ENCODE results near the gene OR10H5. TPM values are rescaled to one million over a fixed set of nuclear protein-coding genes. Genes with fewer than 3 reads are reported as not detected.
"Not testable (repeated sequence)": the region's sequence is repeated elsewhere in the genome, so short reads cannot be mapped to it uniquely, and the experiment has no call there.

The OR10H5 gene
- total RNA-seq, 1 donor from 2014 or later, result not detected

DNA sequence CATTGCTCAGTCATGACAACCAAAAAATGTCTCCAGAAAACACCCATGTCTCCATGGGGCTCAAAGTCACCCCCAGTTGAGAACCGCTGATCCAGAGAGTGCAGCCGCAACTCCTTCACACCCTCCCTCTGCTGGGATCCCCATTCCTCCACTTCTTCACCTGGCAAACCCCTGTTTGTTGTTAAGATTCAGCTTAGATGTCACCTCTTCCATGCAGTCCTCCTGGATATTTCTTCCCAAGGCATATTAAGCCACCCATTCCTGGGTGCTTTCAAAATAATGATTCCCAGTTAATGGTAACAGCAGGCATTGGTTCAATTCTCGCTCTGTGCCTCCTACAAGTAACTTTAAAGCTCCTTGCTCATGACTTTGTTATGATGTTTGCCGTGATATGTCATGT is 24.0 kb downstream of the OR10H5 start:
- DNase-seq (ENCODE audit: low spot score), result no peak

DNA sequence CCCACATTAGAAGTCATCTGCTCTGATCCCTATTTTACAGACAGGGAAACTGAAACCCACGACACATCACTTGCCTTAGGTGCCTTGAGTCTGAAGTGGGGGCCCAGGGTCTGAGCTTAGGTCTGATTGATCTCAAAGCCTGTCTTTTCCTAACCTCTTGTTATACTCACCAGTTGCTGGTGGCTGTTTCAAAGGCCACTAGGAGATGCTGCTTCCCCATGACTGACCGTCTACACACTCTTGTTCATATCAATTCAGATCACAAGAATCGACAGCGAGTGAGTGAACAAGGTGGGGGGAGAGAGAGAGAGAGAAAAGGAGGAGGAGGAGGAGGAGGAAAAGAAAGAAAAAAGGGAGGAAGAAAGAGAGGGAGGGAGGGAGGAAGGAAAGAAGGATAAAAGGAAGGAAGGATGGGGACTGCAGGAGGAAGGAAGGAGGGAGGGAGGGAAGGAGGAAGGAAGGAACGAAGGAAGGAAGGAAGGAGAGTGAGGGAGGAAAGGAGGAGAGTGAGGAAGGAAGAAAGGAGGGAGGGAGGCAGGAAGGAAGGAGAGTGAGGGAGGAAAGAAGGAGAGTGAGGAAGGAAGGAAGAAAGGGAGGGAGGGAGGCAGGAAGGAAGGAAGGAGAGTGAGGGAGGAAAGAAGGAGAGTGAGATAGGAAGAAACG is 24.7 kb downstream of the OR10H5 start:
- DNase-seq (ENCODE audit: low spot score), result no peak

DNA sequence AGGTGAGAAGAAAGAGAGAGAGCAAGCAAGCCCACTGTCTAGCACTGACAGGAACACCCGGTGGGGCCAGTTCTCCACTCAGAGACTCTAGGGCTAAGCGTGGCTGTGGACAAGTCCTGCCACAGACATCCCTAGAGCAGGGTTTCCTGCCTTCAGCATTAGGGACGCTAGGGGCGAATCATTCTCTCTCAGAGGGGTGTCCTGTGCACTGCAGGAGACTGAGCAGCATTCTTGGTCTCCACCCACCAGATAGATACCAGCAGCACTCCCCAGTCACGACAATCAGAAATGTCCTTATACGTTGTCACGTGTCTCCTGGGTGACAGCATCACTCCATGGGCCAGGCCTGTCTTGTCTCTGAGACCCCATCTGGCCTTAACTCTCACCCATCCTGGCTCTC is 26.5 kb downstream of the OR10H5 start:
- DNase-seq (ENCODE audit: low spot score), result no peak

DNA sequence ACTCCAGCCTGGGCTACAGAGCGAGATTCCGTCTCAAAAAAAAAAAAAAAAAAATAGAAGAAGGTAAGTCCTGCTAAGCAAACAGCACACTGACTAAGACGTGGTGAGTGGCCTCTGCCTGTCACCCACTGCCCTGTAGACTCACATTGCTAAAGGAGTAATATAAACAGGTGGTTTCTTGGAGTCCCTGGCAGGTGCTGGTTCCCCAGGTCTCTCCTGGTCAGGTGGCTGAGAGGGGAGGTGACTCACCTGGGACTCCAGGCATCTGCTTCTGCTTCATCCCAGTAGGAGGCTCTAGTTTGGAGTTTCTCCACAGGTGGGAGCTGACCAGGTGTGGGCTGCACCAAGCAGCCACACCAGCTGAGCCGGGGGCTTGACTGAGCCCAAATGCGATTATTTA is 27.8 kb downstream of the OR10H5 start, which contains the start of gene OR10H1:
Gene OR10H1, minus strand, starts transcription at position 359 of the 400 bp plus-strand sequence. CDS start 7,627 bp downstream, outside the sequence.
- peak; percentile 59 for DNase-seq (ENCODE audit: low spot score)

DNA sequence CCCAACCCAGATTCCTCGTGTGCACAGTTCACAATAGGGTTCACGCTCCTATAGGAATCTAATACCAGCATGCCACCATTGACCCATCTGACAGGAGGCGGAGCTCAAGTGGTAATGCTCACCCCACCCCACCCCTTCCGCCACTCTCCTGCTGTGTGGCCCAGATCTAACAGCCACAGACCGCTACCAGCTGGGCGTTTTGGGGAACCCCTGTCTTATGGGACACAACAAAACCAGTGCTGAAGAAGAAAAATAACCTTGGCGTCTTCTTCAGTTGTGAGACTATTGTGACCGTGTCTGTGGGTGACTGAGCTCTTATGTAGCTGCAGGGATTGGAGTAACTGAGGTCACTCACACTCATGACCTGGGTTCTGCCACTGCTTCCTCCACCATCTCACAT is 33.2 kb downstream of the OR10H5 start:
- DNase-seq (ENCODE audit: low spot score), result no peak

DNA sequence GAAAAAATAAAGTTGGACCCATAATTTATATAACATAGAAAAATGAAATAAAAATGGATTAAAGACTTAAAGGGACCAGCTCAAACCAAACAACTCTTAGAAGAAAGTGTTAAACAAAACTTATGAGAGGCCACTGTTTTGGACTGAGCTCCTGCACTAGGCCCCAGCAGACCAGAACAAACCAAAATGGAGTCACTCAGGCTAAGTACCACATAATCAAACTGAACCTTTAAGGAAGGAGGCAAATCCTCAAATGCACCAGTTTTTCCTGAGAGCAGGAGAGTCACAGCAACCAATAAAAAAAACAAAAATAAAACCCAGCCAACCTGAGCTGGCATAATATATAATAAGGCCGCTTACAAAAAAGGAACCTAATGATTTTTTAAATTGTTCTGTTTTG is 38.3 kb downstream of the OR10H5 start:
- no peak for DNase-seq (ENCODE audit: low spot score)

DNA sequence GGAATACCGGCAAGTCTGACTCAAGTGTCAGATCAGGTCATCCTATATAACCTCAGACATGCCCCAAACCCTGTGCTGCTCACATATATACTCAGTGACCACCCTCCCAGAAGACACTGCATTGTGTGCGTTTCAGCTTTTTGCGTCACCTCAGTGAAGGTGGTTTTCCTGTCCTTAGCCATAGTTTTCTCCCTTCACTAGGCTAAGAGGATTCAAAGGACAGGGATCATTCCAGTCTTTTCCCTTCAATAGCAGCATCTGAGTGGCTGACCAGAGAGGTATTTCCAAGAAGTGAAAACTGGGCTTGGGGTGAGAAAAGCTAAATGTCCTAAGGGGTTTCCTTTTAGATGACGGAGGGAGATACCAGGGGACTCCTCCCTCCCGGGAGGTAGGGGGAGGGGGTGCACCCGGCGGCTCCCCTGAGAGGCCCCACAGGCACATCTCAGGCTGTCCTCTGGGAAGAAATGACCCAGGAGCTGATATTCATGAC is 40.7 kb downstream of the OR10H5 start:
- no peak for DNase-seq (ENCODE audit: low spot score)

DNA sequence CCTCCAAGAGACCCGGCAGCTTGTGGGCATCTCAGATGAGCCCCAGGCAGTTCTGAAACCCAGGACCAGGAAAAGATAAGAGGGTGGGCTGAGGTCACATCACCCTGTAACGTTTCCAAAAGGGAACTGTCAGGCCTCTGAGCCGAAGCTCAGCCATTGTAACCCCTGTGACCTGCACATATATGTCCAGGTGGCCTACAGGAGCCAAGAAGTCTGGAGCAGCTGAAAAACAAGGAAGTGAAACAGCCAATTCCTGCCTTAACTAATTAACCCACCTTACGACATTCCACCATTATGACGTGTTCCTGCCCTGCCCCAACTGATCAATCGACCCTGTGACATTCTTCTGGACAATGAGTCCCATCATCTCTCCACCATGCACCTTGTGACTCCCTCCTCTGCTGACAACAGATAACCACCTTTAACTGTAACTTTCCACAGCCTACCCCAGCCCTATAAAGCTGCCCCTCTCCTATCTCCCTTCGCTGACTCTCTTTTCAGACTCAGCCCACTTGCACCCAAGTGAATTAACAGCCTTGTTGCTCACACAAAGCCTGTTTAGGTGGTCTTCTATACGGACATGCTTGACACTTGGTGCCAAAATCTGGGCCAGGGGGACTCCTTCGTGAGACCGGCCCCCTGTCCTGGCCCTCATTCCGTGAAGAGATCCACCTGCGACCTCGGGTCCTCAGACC is 41.3 kb downstream of the OR10H5 start:
- peak; percentile 62 for DNase-seq (ENCODE audit: low spot score)

DNA sequence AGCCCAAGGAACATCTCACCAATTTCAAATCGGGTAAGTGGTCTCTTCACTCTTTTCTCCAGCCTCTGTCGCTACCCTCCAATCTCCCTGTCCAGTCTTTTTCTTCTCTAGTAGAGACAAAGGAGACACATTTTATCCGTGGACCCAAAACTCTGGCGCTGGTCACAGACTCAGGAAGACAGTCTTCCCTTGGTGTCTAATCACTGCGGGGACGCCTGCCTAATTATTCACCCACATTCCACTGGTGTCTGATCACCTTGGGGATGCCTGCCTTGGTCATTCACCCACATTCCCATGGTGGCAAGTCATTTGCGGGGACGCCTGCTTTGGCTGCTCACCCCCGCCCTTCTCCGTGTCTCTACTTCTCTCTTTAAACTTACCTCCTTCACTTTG is 41.8 kb downstream of the OR10H5 start:
- DNase-seq (ENCODE audit: low spot score), result no peak

DNA sequence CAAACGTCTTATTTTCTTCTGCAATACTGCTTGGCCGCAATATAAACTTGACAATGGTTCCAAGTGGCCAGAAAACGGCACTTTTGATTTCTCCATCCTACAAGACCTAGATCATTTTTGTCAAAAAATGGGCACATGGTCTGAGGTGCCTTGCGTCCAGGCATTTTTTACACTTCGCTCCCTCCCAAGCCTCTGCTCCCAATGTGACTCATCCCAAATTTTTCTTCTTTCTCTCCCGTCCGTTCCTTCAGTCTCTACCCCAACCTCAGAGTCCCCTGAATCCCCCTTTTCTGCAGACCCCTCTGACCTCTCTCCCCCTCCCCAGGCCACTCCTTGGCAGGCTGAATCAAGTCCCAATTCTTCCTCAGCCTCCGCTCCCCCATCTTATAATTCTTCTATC is 42.3 kb downstream of the OR10H5 start:
- DNase-seq (ENCODE audit: low spot score), result no peak

DNA sequence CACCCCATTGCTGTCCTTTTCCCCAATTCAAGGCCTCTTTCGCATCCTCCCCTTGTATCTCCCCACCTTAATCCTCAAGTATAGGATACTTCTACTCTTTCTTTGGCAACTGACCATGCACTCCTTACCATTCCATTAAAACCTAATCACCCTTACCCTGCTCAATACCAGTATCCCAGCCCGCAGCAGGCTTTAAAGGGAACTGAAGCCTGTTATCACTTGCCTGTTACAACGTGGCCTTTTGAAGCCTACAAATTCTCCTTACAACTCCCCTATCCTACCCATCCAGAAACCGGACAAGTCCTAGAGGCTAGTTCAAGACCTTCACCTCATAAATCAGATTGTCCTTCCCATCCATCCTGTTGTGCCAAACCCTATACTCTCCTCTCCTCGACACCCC is 44.2 kb downstream of the OR10H5 start:
- no peak for DNase-seq (ENCODE audit: low spot score)

DNA sequence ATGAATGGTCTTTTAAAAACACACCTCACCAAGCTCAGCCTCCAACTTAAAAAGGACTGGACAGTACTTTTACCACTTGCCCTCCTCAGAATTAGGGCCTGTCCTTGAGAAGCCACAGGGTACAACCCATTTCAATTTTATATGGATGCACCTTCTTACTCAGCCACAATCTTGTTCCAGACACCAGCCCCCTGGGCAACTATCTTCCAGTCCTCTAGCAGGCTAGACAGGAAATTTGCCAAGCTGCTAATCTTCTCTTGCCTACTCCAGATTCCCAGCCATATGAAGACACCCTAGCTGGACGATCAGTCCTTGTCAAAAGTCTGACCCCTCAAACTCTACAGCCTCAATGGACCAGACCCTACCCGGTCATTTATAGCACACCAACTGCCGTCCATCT is 46.8 kb downstream of the OR10H5 start:
- not testable (repeated sequence) for DNase-seq (ENCODE audit: low spot score)

DNA sequence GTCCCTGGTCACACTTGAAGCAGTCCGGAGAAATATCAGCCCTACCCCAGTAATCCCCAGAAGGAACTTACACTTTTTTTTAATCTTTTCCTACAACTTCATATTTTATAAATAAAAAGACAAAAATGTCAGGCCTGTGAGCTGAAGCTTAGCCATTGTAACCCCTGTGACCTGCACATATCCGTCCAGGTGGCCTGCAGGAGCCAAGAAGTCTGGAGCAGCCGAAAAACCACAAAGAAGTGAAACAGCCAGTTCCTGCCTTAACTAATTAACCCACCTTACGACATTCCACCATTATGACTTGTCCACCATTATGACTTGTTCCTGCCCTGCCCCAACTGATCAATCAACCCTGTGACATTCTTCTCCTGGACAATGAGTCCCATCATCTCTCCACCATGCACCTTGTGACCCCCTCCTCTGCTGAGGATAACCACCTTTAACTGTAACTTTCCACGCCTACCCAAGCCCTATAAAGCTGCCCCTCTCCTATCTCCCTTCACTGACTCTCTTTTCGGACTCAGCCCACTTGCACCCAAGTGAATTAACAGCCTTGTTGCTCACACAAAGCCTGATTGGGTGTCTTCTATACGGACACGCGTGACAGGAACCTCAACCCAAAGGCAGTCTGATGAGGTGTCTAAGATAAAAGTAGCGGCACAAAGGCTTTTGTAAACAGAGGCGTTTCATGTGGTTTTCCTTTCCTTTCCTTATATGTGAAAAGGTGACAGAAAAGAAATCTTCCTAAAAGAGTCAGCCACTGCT is 48.3 kb downstream of the OR10H5 start:
- not testable (repeated sequence) for DNase-seq (ENCODE audit: low spot score)

DNA sequence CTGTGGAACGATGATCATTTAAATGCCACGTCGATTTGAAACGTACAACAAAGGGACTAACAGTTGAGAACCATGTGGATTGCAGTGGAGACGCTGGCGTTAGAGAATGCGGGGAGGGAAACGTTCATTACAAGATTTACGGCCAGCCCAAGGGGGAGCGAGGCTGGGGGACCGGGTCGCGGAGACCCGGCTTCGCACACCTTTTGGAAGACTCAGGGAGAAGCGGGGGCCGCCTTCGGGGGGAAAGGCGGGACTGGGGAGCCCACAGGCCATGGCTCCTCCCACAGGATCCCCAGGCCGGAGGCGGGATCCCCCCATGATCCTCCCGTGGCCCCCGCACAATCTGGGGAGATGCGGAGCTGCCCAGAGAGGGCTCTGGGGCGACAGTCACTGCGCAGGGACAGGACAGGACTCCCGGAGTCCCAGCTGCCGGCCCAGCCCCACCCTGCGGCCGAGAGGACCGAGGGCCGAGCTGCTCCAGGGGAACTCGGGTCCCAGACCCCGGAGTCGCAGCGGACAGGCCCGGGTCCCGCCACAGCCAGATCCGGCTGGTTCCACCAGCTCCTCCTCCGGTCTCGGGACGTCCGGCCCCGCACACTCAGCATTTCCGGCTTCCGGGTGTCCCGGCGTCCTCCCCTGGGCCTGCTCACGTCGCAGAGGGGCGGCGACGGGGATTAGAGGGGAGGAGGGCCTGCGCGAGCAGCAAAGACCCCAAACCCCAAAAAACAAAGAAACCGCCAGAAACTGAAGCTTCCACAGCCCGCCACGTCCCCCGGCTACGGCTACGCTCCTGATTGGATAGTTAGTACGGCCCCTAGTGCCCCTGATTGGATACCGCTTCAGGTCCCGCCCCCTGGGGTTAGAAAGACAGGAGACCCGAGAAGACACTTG is 49.1 kb downstream of the OR10H5 start:
- peak; percentile 97 for DNase-seq (ENCODE audit: low spot score)

DNA sequence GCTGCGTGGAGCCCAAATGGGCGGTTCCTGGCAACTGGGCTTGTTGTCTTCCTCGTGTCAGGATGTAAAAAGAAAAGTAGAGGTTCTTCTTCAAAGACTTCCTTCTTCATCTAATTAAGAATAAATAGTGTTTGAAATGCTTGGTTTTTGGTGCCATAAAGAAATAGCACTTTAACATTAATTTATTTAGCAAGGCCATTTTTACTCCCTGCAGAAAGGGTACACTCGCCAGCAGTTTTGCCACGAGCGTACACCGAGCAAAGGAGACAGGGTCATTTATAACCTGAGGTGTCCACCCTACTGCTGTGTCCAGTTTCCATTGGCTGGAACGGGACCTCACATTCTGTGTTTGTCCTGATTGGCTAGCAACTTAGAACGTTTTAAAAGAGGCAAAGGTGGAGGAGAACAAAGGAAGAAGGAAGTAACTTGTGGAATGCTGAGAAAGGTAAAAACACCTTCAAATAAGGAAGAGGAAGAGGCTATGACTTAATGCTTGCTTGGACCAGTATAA is 49.8 kb downstream of the OR10H5 start:
- peak; percentile 73 for DNase-seq (ENCODE audit: low spot score)

DNA sequence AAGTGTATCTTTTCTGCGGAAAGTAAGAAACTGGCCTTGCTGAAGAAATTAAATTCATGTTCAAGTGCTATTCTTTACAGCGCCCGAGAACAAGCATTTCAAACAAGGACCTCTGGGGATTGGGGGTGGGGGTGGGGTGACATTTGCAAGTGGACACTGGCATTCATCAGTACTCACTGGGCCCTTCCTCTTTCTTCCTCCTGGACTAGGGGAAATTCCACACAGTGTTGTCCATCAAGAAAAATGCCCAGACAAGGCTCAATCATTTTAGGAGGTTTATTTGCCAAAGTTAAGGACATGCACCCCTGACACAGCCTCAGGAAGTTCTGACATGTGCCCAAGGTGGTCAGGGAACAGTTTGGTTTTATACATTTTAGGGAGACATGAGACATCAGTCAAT is 50.9 kb downstream of the OR10H5 start:
- no peak for DNase-seq (ENCODE audit: low spot score)

DNA sequence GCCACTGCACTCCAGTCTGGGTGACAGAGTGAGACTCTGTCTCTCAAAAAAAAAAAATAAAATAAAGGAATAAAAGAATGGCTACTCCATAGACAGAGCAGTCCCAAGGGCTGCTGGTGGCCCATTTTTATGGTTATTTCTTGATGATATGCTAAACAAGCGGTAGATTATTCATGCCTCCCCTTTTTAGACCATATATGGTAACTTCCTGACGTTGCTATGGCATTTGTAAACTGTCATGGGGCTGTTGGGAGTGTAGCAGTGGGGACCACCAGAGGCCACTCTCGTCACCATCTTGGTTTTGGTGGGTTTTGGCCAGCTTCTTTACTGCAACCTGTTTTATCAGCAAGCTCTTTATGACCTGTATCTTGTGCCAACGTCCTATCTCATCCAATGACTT is 52.4 kb downstream of the OR10H5 start:
- DNase-seq (ENCODE audit: low spot score), result not testable (repeated sequence)

DNA sequence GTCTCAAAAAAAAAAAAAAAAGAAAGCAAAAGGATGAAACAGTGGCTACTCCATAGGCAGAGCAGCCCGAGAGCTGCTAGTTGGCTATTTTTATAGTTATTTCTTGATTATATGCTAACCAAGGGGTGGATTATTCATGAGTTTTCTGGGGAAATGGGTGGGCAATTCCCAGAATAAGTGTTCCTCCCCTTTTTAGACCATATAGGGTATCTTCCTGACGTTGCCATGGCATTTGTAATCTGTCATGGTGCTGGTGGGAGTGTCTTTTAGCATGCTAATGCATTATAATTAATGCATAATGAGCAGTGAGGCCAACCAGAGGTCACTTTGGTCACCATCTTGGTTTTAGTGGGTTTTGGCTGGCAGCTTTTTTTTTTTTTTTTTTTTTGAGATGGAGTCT is 53.4 kb downstream of the OR10H5 start:
- no peak for DNase-seq (ENCODE audit: low spot score)

DNA sequence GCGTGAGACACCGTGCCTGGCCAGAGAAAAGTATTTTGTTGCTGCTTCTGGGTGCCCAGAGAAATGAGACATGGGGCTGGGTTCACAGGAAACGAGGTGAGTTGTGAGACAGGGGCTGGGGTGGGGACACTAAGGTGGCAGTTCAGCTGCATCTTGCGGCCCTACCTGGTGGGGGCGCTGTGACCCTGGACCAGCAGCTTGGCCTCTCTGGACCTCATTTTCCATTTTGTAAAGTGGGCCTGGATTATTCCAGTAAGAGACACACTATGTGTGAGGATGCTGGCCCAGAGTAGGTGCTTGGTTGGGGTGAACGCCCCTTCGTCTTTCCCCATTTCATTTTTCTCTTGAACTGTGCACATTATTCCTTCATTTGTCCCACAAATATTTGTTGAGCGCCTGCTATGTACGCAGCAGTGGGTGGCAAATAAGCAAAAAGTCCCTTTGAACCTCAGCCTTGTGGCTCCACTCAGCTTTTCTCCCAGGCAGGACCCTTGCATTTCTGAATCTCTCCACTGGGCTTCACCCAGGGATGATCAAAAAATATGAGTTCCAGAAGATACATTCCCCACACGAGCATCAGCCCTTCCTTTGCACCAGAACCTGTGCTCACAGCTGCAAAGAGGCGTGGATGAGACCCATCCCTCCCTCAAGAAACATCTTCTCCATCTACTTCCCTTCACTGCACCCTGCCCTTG is 54.6 kb downstream of the OR10H5 start:
- DNase-seq (ENCODE audit: low spot score), result no peak

DNA sequence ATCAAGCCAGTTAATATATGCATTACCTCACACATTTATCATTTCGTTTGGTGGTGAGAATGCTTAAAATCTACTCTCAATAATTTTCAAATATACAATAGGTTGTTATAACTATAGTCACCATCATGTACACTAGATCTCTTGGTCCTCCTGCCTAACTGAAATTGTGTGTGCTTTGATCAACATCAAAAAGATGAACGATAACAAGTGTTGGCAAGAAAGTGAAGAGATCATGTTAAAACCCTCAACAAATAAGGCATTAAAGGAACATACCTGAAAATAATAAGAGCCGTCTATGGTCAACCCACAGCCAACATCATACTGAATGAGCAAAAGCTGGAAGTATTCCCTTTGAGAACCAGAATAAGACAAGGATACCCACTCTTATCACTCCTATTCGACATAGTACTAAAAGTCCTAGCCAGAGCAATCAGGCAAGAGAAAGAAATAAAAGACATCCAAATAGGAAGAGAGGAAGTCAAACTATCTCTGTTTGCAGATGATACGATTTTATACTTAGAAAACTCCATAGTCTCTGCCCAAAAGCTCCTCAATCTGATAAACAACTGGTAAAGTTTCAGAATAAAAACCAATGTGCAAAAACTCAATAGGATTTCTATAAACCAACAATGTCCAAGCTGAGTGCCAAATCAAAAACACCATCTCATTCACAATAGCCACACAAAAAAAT is 55.9 kb downstream of the OR10H5 start:
- no peak for DNase-seq (ENCODE audit: low spot score)

All from ureter (tissue), 1 donor.